ENCODE data around the gene NRDC.
"Not testable (repeated sequence)": the region's sequence is repeated elsewhere in the genome, so short reads cannot be mapped to it uniquely, and the experiment has no call there.

NRDC gene

DNA sequence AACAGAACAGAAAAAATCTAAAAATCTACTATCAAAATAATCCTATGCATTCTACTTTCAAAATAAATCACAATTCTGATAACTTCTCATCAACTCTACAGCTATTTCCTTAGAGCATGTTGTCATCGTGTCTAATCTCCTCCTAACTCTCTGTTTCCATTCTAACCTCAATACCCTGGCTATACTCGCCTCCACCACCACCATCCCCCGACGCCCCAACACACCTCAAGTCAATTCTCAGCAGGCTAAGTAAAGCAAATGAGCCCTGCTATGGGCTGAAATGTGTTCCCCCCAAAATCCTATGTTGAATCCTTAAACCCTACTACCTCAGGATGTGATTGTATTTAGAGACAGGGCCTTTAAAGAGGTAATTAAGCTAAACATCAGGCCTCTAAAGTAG, 34.6 kb downstream of the NRDC start:
- no peak for DNase-seq (ENCODE audit: low read depth)

- DNase-seq (ENCODE audit: low read depth): no peak
Observed at GRCh38 chr1:51842261-51842660, 36.3 kb downstream of the NRDC start.

GRCh38 chr1:51840743-51841461, 37.6 kb downstream of the NRDC start:
- DNase-seq (ENCODE audit: low read depth): no peak

GRCh38 chr1:51840182-51840581, 38.3 kb downstream of the NRDC start:
- DNase-seq (ENCODE audit: low read depth): no peak

- no peak for DNase-seq (ENCODE audit: low read depth)
Observed at GRCh38 chr1:51839094-51839493, 39.4 kb downstream of the NRDC start.

GRCh38 chr1:51837243-51837642, 41.3 kb downstream of the NRDC start:
- no peak for DNase-seq (ENCODE audit: low read depth)

DNA sequence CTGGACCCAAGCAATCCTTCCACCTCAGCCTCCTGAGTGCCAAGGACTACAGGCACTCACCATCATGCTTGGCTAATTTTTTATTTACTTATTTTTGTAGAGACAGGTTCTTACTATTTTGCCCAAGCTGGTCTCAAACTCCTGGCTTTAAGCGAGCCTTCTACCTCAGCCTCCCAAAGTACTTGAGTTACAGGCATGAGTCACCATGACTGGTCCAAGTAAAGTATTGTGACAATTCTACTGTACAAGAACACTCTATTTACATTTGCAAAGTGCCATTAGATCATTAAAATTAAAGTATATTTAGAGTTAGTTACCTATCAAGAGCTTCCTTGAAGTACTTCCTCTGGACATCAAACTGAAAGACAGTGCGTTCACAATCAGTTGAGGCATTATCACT, 44.8 kb downstream of the NRDC start:
- no peak for DNase-seq (ENCODE audit: low read depth)

DNA sequence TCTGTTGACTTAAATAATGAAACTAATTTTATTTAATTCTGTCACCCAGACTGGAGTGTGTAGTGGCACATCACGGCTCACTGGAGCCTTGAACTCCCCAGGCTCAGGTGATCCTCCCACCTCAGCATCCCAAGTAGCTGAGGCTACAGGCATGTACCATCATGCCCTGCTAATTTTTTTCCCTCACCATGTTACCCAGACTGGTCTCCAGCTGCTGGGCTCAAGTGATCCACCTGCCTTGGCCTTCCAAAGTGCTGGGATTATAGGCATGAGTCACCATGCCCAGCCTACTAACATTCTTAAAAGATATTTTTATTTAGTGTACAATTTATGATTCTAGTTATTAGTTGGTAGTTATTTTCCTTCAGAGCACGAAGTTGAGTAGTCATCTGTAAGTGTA, 49.5 kb downstream of the NRDC start:
- DNase-seq (ENCODE audit: low read depth): no peak

DNA sequence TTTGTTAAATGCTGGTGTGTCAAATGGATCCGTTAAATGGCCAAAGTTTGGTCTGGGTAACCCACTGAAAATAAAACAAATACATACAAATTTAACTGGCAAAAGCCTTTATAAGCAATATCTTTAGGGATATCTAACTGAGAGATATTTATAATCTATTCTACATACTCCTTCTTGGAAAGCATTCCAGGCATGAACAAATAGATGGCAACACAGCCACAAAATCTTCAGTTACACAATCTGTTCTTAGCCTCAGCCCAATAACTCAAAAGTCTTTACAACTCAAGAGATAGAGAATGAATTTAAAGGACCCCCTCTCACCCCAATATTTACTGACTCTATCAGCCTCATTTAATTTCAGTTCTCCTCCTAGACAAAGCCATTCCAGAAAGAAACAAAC, 58.7 kb downstream of the NRDC start:
- DNase-seq (ENCODE audit: low read depth): no peak

DNA sequence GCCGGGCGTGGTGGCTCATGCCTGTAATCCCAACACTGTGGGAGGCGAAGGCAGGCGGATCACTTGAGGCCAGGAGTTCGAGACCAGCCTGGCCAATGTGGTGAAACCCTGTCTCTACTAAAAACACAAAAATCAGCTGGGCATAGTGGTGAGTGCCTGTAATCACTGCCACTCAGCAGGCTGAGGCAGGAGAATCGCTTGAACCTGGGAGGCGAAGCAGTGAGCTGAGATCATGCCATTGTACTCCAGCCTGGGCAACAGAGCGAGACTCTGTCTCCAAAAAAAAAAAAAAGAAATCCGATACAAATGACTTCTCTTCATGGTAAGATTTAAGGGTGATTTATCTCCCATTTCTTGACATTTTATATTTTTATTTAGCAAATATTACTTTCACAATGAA, 59.5 kb downstream of the NRDC start:
- DNase-seq (ENCODE audit: low read depth): not testable (repeated sequence)

DNA sequence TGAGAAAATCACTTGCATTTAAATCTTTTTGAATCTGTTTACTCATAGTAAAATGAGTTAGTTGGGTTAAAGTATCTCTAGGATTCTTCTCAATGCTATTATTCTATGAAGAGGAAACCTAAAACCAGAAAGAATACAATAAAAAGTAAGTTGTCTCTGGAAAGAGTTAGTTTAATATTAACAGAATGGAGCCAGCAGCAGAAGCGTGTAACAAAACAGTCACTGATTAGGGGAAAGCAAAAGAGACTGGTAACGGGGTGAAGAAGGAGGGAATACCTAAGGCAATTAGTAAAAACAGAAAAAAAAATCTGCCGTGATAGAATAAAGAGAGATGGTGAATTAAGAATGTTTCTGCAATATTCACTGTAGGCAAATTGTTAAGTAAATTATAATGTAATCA, 60.0 kb downstream of the NRDC start:
- DNase-seq (ENCODE audit: low read depth): no peak

GRCh38 chr1:51814513-51814912, 64.0 kb downstream of the NRDC start:
- no peak for DNase-seq (ENCODE audit: low read depth)

- no peak for DNase-seq (ENCODE audit: low read depth)
Observed at GRCh38 chr1:51799372-51799771, 79.2 kb downstream of the NRDC start.

DNA sequence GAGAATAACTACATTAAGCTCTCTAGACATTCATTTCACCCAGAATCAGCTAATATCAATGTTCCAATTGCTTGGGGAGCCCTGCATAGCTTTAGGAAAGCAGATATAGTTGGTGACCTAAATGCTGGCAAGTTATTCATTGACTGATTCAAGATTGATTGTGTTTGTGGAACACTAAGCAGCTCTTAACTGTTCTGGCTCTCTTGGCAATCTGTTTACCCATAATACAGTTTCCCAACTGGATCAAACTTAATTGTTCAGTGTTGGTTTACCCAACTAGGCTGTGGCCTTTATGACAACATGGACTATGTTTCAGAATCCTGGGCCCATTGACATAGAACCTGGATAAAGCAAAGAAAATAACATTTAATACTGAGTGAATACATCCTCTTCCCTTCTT, 83.7 kb downstream of the NRDC start:
- no peak for DNase-seq (ENCODE audit: low read depth)

DNA sequence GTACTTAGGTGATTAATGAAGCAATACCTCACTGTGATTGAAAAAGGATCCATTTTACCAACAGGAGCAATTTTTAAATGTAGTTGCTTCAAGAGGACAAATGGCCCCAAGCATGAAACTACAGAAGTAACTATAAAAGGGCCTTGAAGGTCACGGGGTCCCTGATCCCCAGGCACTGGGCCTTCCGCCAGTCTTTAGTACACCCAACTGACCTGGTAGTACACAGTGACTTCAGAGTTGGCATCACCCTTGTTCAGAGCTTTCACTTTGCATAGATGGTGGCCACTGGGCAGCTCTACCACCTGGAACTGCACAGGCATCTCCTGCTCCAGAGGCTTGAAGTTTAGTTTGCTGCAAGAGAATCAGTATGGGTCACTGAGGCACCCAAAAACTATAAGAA, 84.3 kb downstream of the NRDC start:
- no peak for DNase-seq (ENCODE audit: low read depth)

DNA sequence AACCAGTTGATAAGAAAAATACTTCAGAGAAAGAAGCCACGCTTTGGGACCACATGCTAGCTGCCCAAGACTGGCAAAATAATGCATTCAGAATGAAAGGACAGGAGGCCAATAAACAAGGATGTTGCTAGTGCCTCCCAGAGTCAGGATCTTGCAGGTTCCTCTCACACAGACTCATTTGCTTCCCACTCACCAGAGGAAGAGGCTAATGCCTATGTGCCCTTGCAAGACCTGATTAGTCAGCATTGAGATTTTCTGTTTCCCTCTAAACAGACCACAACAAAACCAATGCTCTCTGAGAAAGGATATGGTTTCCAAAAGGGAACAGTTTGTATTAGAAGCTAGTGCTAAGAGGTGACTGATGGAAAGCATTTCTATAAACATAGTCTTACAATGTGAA, 85.7 kb downstream of the NRDC start:
- DNase-seq (ENCODE audit: low read depth): peak; percentile 25

GRCh38 chr1:51791888-51792287, 86.6 kb downstream of the NRDC start:
- no peak for DNase-seq (ENCODE audit: low read depth)

GRCh38 chr1:51790385-51790784, 88.1 kb downstream of the NRDC start:
- no peak for DNase-seq (ENCODE audit: low read depth)

DNA sequence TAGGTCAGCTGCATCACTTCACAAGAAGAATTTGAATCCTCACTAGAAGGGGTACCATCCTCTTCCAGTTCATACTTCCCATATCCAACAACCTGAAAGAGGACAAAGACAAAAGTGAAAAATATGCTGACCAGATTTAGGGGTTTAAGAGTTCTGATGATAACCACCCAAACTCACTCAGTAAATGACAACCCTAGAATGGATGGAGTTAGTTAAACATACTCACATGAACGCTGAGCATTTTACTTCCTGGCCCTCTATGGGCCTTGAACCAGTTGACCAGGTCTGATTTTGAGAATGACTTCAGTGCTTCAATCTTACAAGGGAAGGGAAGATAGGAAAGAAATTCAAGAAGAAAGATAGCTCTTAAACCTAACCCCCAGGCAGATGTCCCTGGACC, 89.2 kb downstream of the NRDC start:
- no peak for DNase-seq (ENCODE audit: low read depth)

DNA sequence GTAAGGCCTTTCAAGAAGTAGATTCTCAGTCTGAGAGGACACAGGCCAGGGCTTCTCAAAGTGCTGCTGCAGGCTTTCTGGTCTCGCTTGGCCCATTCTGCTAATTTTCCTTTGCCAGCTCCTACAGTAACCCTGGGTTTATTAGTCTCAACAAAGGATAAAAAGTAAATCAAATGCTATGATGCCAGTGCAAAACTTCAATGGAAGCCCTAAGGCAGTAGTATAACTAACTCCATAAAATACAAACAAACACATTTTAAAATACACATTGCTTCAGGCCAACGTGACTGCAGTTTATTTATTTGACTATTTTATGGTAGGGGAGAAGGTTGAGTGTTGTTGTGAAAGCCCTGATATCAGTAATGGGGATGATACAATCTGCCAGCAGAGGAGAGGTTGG, 89.6 kb downstream of the NRDC start:
- DNase-seq (ENCODE audit: low read depth): no peak

GRCh38 chr1:51784997-51785421, 93.5 kb downstream of the NRDC start:
- DNase-seq (ENCODE audit: low read depth): no peak

DNA sequence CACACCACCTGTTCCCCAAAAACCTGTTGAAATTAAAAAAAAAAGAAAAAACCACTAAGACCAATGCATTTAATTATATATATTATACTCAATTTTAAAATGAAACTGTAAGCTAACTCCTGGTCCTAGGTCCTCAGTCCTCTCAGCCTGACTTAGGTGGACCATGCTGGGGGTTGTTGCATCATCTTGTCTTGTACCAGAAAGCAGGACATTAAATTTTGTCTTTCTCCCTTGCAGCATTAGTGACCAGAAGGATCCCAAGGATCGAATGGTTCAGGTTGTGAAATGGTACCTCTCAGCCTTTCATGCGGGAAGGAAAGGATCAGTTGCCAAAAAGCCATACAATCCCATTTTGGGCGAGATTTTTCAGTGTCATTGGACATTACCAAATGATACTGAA, 97.6 kb downstream of the NRDC start:
- no peak for DNase-seq (ENCODE audit: low read depth)

GRCh38 chr1:51776408-51776807, 102.1 kb downstream of the NRDC start:
- DNase-seq (ENCODE audit: low read depth): no peak

- peak; percentile 32 for DNase-seq (ENCODE audit: low read depth)
Observed at GRCh38 chr1:51768971-51769588, 109.4 kb downstream of the NRDC start.
